HepG2 (cell line): ENCODE data around the gene TAF7. TPM values are rescaled to one million over a fixed set of nuclear protein-coding genes. Genes with fewer than 3 reads are reported as not detected.

Experiments used
- ATAC-seq: fragments of 200-7000 bp; cut with Tn5 transposase; 3 replicates; pipeline ENCODE4 v1.9.1; 2020; ENCODE audit warnings: mild to moderate bottlenecking, moderate library complexity
- BruUV-seq: library from RNA; stranded (reverse); fragments of 400-500 nt; replicated peaks from 2 replicates; lab custom pipeline; 2021; lab: Mats Ljungman, UMichigan
- CTCF ChIA-PET: fragments of 300-600 bp; formaldehyde crosslinking; extraction: SDS; loops from one replicate; lab custom pipeline; 2021; ENCODE audit warnings: low total read pairs, inconsistent platforms, low intra/inter-chr PET ratio; lab: Yijun Ruan, JAX
- POLR2A ChIA-PET: fragments of 350-600 bp; sonication (Branson Sonifier 250); formaldehyde crosslinking; loops from one replicate; lab custom pipeline; 2020; ENCODE audit warnings: antibody characterized with exemption, inconsistent platforms; lab: Yijun Ruan, JAX
- DNase-seq: peaks from one replicate; pipeline ENCODE4 v3.0.0-alpha.2; 2015; ENCODE audit warnings: low spot score
- FAIRE-seq: peaks from 3 replicates; lab custom pipeline; 2011; peaks lifted over from hg19 to GRCh38; lab: Jason Lieb, UNC
- H2AFZ ChIP-seq: one replicate; pipeline ENCODE4 v1.6.1; 2011; ENCODE audit warnings: low read length, inconsistent platforms
- H3K27ac ChIP-seq: fragments of 300-600 bp; 3 replicates; pipeline ENCODE4 v1.8.0; 2011; ENCODE audit warnings: mixed run types, mild to moderate bottlenecking, mixed read lengths, low read length, inconsistent platforms; ENCODE audit not compliant: insufficient read depth; ENCODE audit errors: extremely low read length
- H3K27me3 ChIP-seq, 2 experiments: fragments of 200-600 bp in 1 of 2; 2 replicates in 1 of 2; 3 replicates in 1 of 2; pipeline versions ENCODE4 v1.6.0 to v1.8.0; 2011; ENCODE audit warnings: low read length in 2 of 2, mild to moderate bottlenecking in 2 of 2, moderate library complexity in 2 of 2, inconsistent platforms in 1 of 2; ENCODE audit not compliant: insufficient read depth in 2 of 2, control insufficient read depth in 1 of 2
- H3K36me3 ChIP-seq, 2 experiments: fragments of 200-600 bp in 1 of 2; replicated peaks in 1 of 2; 2 replicates in 1 of 2; 3 replicates in 1 of 2; pipeline versions ENCODE4 v1.5.1 to v1.8.0; 2011; ENCODE audit warnings: low read length in 2 of 2, inconsistent platforms in 1 of 2; ENCODE audit not compliant: insufficient read depth in 2 of 2, control insufficient read depth in 1 of 2
- H3K4me1 ChIP-seq: 2 replicates; pipeline ENCODE4 v1.5.1; 2012; ENCODE audit warnings: low read length, inconsistent platforms; ENCODE audit not compliant: insufficient read depth
- H3K4me2 ChIP-seq: 2 replicates; pipeline ENCODE4 v1.6.0; 2011; ENCODE audit warnings: low read depth, low read length, inconsistent platforms
- H3K4me3 ChIP-seq, 3 experiments: fragments of 200-600 bp in 1 of 3; sonication (generic), shearing (Covaris generic) in 1 of 3; replicated peaks in 1 of 3; 2 replicates each; pipeline ENCODE4 v1.5.1; 2011 to 2016; ENCODE audit warnings: low read length in 3 of 3, inconsistent platforms in 2 of 3, low read depth in 2 of 3, mild to moderate bottlenecking in 2 of 3, control low read depth in 1 of 3, mixed read lengths in 1 of 3; ENCODE audit not compliant: insufficient read depth in 1 of 3
- H3K79me2 ChIP-seq: one replicate; pipeline ENCODE4 v1.6.1; 2011; ENCODE audit warnings: low read length, inconsistent platforms; ENCODE audit not compliant: insufficient read depth
- H3K9ac ChIP-seq: 2 replicates; pipeline ENCODE4 v1.6.0; 2011; ENCODE audit warnings: mild to moderate bottlenecking, low read depth, low read length, inconsistent platforms; ENCODE audit not compliant: insufficient read depth
- H3K9me3 ChIP-seq: 2 replicates; pipeline ENCODE4 v1.5.1; 2012; ENCODE audit warnings: mild to moderate bottlenecking, low read length
- H4K20me1 ChIP-seq: 2 replicates; pipeline ENCODE4 v1.6.0; 2011; ENCODE audit warnings: inconsistent platforms, mild to moderate bottlenecking, low read length, moderate library complexity; ENCODE audit not compliant: insufficient read depth
- HNF4G ChIP-seq, 2 experiments: sonication (generic) in 1 of 2; formaldehyde crosslinking in 1 of 2; IDR thresholded peaks; 2 replicates each; pipeline versions ENCODE4 v1.4.0 to v1.6.1; 2011 to 2020; ENCODE audit warnings: borderline replicate concordance in 2 of 2, low read depth in 2 of 2, mild to moderate bottlenecking in 2 of 2, low read length in 1 of 2, missing genetic modification reagents in 1 of 2, moderate library complexity in 1 of 2
- MAFF ChIP-seq: IDR thresholded peaks from 2 replicates; pipeline ENCODE4 v1.6.1; 2011; ENCODE audit warnings: low read depth, low read length, improper control_type of control experiment
- MAFK ChIP-seq, 2 experiments: IDR thresholded peaks in 1 of 2; conservative IDR thresholded peaks in 1 of 2; 2 replicates each; pipeline ENCODE4 v1.6.1; 2011; ENCODE audit warnings: improper control_type of control experiment in 2 of 2, low read length in 2 of 2
- MAZ ChIP-seq, 2 experiments: sonication (generic) in 1 of 2; formaldehyde crosslinking in 1 of 2; IDR thresholded peaks; 2 replicates each; pipeline versions ENCODE4 v1.5.0 to v1.6.1; 2012 to 2020; ENCODE audit warnings: low read depth in 2 of 2, mild to moderate bottlenecking in 2 of 2, borderline replicate concordance in 1 of 2, improper control_type of control experiment in 1 of 2, low read length in 1 of 2, missing genetic modification reagents in 1 of 2, moderate library complexity in 1 of 2
- MXD4 ChIP-seq: IDR thresholded peaks from 2 replicates; pipeline ENCODE4 v1.6.1; 2016; ENCODE audit warnings: mild to moderate bottlenecking, missing biosample characterization, missing genetic modification reagents
- NCOA2 ChIP-seq: sonication (generic); formaldehyde crosslinking; IDR thresholded peaks from 2 replicates; pipeline ENCODE4 v1.8.0; 2022; ENCODE audit warnings: inconsistent platforms
- NFE2L2 ChIP-seq: fragments of 150-350 bp; IDR thresholded peaks from 2 replicates; pipeline ENCODE4 v1.6.1; 2014; ENCODE audit warnings: low read length
- PAWR ChIP-seq: sonication (generic); formaldehyde crosslinking; IDR thresholded peaks from 2 replicates; pipeline ENCODE4 v1.4.0; 2020; ENCODE audit warnings: missing genetic modification reagents, mild to moderate bottlenecking, borderline replicate concordance
- PLRG1 ChIP-seq: fragments of 450-650 bp; conservative IDR thresholded peaks from 2 replicates; pipeline ENCODE4 v1.6.1; 2016
- RBM22 ChIP-seq: fragments of 200-400 bp; formaldehyde crosslinking; optimal IDR thresholded peaks from 2 replicates; pipeline ENCODE3; 2017; ENCODE audit warnings: mild to moderate bottlenecking, low read length, moderate library complexity
- SAP130 ChIP-seq: IDR thresholded peaks from 2 replicates; pipeline ENCODE4 v1.6.1; 2016; ENCODE audit warnings: low read depth
- SIN3A ChIP-seq: IDR thresholded peaks from 2 replicates; pipeline ENCODE4 v1.6.1; 2011; ENCODE audit warnings: low read depth, mild to moderate bottlenecking, control low read depth, low read length, borderline replicate concordance
- SKI ChIP-seq: fragments of 450-650 bp; IDR thresholded peaks from one replicate; pipeline ENCODE4 v1.6.1; 2018; ENCODE audit warnings: mild to moderate bottlenecking; ENCODE audit not compliant: partially characterized antibody
- ZBTB20 ChIP-seq: sonication (generic); formaldehyde crosslinking; IDR thresholded peaks from 2 replicates; pipeline ENCODE4 v1.8.1; 2023; ENCODE audit warnings: missing genetic modification reagents, low read depth, mild to moderate bottlenecking, borderline replicate concordance
- ZNF12 ChIP-seq: sonication (generic); formaldehyde crosslinking; IDR thresholded peaks from 2 replicates; pipeline ENCODE4 v1.5.0; 2020; ENCODE audit warnings: missing genetic modification reagents
- ZNF264 ChIP-seq: sonication (generic); formaldehyde crosslinking; IDR thresholded peaks from 2 replicates; pipeline ENCODE4 v1.4.0; 2020; ENCODE audit warnings: missing genetic modification reagents
- ZNF605 ChIP-seq: sonication (generic); formaldehyde crosslinking; IDR thresholded peaks from 2 replicates; pipeline ENCODE4 v1.8.0; 2022; ENCODE audit warnings: mild to moderate bottlenecking, missing genetic modification reagents
- ZNF614 ChIP-seq: IDR thresholded peaks from 2 replicates; pipeline ENCODE4 v1.6.1; 2018; ENCODE audit warnings: missing biosample characterization, missing genetic modification reagents, inconsistent platforms, borderline replicate concordance
- WGBS: methylation state at CpG from one replicate; pipeline ENCODE4 v1.1.6; 2017; ENCODE audit warnings: low lambda C conversion rate; 5-methylcytosine and 5-hydroxymethylcytosine counted together
- in situ Hi-C: cut with HindIII; loops from 2 replicates; pipeline ENCODE4 v1.10.0; 2017; ENCODE audit warnings: low pct_unique_long_range_greater_than_20kb; ENCODE audit not compliant: extremely low pct_ligation_motif_present
- intact Hi-C: fragments of 100-400 bp; cut with micrococcal nuclease; formaldehyde crosslinking; loops from one replicate; pipeline ENCODE4 v1.10.0; 2022; ENCODE audit not compliant: unreplicated experiment
- polyA plus RNA-seq, 8 experiments: library from polyadenylated mRNA; depleted of rRNA in 3 of 8; stranded (reverse) in 7 of 8; unstranded in 1 of 8; fragments of >200 nt; fragmentation: Illumina TruSeq in 4 of 8; extraction: Trizol in 4 of 8; gene quantifications; 2 replicates each; pipeline versions ENCODE4 v1.2.1 to v1.2.3, GENCODE V29; 2011 to 2016; ENCODE audit warnings: low read depth in 4 of 8, missing spikeins in 1 of 8, mixed read lengths in 1 of 8; ENCODE audit not compliant: insufficient read depth in 1 of 8
- total RNA-seq, 5 experiments: library from RNA; depleted of rRNA; stranded (reverse); fragments of >200 nt; fragmentation: Illumina TruSeq; extraction: Trizol; gene quantifications; 2 replicates each; pipeline ENCODE4 v1.2.3, GENCODE V29; 2016; ENCODE audit warnings: low read depth in 1 of 5
- TF ChIP-seq, protein P1 (sequence below): sonication (generic); formaldehyde crosslinking; IDR thresholded peaks from 2 replicates; pipeline ENCODE4 v1.9.0; 2021; ENCODE audit warnings: missing genetic modification reagents, mild to moderate bottlenecking, borderline replicate concordance
- TF ChIP-seq, protein P2 (sequence below): sonication (generic); formaldehyde crosslinking; IDR thresholded peaks from 2 replicates; pipeline ENCODE4 v1.4.0; 2020; ENCODE audit warnings: missing genetic modification reagents
- TF ChIP-seq, protein P3 (sequence below): sonication (generic); formaldehyde crosslinking; IDR thresholded peaks from 2 replicates; pipeline ENCODE4 v1.8.1; 2023; ENCODE audit warnings: missing genetic modification reagents, mild to moderate bottlenecking, borderline replicate concordance
- TF ChIP-seq, protein P4 (sequence below): sonication (generic); formaldehyde crosslinking; IDR thresholded peaks from 2 replicates; pipeline ENCODE4 v1.5.0; 2020; ENCODE audit warnings: missing genetic modification reagents, mild to moderate bottlenecking, borderline replicate concordance

TAF7 gene
- total and polyA plus RNA-seq, 2 of the 13 experiments (the other 11 are each of a cell fraction or from before 2014, with no cell fraction given), result 41.6 to 61.5 TPM

DNA sequence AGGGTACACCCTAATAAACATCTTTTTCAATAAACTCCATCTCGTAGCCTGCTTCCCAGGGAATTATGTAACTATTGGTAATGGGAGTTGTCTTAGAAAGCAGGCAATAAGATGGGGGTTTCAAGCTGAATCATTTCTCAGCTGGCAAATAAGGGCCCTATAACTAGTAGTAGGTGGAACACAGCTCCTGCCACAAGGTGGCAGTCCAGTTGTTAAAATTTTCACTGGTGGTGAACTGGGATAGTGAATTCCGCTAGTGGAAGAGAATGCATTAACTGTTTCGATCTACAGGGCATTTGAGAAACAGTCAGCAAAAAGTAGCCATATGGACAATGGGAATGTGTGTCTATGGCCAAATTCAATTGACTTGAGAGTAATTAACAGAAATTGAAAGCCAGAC lies 47.7 kb downstream of the TAF7 start (continued):
- TF ChIP-seq, protein P1, sequence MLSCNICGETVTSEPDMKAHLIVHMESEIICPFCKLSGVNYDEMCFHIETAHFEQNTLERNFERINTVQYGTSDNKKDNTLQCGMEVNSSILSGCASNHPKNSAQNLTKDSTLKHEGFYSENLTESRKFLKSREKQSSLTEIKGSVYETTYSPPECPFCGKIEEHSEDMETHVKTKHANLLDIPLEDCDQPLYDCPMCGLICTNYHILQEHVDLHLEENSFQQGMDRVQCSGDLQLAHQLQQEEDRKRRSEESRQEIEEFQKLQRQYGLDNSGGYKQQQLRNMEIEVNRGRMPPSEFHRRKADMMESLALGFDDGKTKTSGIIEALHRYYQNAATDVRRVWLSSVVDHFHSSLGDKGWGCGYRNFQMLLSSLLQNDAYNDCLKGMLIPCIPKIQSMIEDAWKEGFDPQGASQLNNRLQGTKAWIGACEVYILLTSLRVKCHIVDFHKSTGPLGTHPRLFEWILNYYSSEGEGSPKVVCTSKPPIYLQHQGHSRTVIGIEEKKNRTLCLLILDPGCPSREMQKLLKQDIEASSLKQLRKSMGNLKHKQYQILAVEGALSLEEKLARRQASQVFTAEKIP (CRISPR knock-in tag), result no peak
- no peak for TF ChIP-seq MXD4 (CRISPR knock-in tag)
- TF ChIP-seq SAP130, result no peak
- TF ChIP-seq ZNF12 (CRISPR knock-in tag), result no peak
- no peak for TF ChIP-seq HNF4G (IDR thresholded peaks at IDR 0.05; ENCODE audit: borderline replicate concordance, low read depth, low read length)
- TF ChIP-seq HNF4G (CRISPR knock-in tag; IDR thresholded peaks at IDR 0.05; ENCODE audit: borderline replicate concordance, low read depth), result no peak
- no peak for TF ChIP-seq ZNF264 (CRISPR knock-in tag)
- TF ChIP-seq PAWR (CRISPR knock-in tag), result no peak
- TF ChIP-seq MAZ (IDR thresholded peaks at IDR 0.05; ENCODE audit: borderline replicate concordance, low read depth, low read length), result no peak
- TF ChIP-seq MAZ (CRISPR knock-in tag; IDR thresholded peaks at IDR 0.05; ENCODE audit: low read depth), result no peak
- no peak for TF ChIP-seq PLRG1
- TF ChIP-seq ZBTB20 (CRISPR knock-in tag), result no peak
- TF ChIP-seq ZNF614 (CRISPR knock-in tag), result no peak

DNA sequence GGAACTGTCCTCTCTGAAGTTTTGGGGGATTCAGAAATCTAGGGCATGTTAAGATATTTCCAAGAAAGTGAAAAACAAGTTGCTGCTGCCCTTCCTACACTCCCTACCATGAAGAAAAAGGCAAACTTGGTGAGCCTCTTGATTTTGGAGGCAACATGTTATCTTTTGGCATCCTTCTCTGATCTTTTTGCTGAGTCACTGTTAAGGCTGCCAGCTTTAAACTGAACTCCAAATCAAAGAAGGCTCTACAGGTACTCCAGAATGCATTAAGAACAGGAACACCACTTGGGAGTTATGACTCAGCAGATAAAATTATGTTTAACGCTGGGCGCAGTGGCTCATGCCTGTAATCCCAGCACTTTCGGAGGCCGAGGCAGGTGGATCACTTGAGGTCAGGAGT lies 51.4 kb downstream of the TAF7 start:
- no peak overlapping the region for H3K4me3 ChIP-seq
- H2AFZ ChIP-seq, result no peak overlapping the region
- DNase-seq (no peak), FAIRE-seq (no peak), ATAC-seq (no peak)
- no peaks in the 10 kb centered on the region for H3K27me3 ChIP-seq
- intact Hi-C loops, result no loop called here
- H3K36me3 ChIP-seq, result no peaks in the 10 kb centered on the region
- WGBS, result 53% methylated on average over 4 of the region's 4 CpGs
- H3K79me2 ChIP-seq, result no peaks in the 10 kb centered on the region
- no peak overlapping the region for H3K4me2 ChIP-seq
- in situ Hi-C loops, result loop anchor here (25.0 kb wide), 1 partner anchor 507 kb away; no protein-coding TSS in a partner anchor
- H3K9ac ChIP-seq, result no peak overlapping the region
- BruUV-seq, result no TSS peak
- no peaks in the 10 kb centered on the region for H4K20me1 ChIP-seq
- H3K9me3 ChIP-seq, result peaks cover 95% of the 10 kb centered on the region
- H3K4me1 ChIP-seq, result no peaks in the 10 kb centered on the region
- no peak overlapping the region for H3K27ac ChIP-seq
- POLR2A ChIA-PET, result no interaction called here
- CTCF ChIA-PET, result no interaction called here
- TF ChIP-seq MAFK (conservative IDR thresholded peaks at IDR 0.05 in 1 of 2, IDR thresholded peaks at IDR 0.05 in 1 of 2; ENCODE audit: low read length in 2 of 2) (peak; percentile 43 to 63; a peak in 3 of 4 replicates), ZNF605 (CRISPR knock-in tag) (no peak), RBM22 (no peak), SIN3A (no peak), MAFF (peak; percentile 48; the same call in 1 of the 2 replicates), NCOA2 (no peak), SKI (no peak), NFE2L2 (peak; percentile 80)
- TF ChIP-seq, protein P2, sequence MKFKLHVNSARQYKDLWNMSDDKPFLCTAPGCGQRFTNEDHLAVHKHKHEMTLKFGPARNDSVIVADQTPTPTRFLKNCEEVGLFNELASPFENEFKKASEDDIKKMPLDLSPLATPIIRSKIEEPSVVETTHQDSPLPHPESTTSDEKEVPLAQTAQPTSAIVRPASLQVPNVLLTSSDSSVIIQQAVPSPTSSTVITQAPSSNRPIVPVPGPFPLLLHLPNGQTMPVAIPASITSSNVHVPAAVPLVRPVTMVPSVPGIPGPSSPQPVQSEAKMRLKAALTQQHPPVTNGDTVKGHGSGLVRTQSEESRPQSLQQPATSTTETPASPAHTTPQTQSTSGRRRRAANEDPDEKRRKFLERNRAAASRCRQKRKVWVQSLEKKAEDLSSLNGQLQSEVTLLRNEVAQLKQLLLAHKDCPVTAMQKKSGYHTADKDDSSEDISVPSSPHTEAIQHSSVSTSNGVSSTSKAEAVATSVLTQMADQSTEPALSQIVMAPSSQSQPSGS (CRISPR knock-in tag), result no peak
- TF ChIP-seq, protein P3, sequence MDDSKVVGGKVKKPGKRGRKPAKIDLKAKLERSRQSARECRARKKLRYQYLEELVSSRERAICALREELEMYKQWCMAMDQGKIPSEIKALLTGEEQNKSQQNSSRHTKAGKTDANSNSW (CRISPR knock-in tag), result no peak
- TF ChIP-seq, protein P4, sequence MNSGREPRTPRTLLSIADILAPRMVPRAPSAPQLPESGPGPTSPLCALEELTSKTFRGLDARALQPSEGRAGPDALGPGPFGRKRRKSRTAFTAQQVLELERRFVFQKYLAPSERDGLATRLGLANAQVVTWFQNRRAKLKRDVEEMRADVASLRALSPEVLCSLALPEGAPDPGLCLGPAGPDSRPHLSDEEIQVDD (CRISPR knock-in tag), result no peak
